ENCODE data around the gene IDH1. TPM values are rescaled to one million over a fixed set of nuclear protein-coding genes. Genes with fewer than 3 reads are reported as not detected.

IDH1 gene
- total and polyA plus RNA-seq, 2 of the 13 experiments (the other 11 are each of a cell fraction or from before 2014, with no cell fraction given): 312 to 1,077 TPM

DNA sequence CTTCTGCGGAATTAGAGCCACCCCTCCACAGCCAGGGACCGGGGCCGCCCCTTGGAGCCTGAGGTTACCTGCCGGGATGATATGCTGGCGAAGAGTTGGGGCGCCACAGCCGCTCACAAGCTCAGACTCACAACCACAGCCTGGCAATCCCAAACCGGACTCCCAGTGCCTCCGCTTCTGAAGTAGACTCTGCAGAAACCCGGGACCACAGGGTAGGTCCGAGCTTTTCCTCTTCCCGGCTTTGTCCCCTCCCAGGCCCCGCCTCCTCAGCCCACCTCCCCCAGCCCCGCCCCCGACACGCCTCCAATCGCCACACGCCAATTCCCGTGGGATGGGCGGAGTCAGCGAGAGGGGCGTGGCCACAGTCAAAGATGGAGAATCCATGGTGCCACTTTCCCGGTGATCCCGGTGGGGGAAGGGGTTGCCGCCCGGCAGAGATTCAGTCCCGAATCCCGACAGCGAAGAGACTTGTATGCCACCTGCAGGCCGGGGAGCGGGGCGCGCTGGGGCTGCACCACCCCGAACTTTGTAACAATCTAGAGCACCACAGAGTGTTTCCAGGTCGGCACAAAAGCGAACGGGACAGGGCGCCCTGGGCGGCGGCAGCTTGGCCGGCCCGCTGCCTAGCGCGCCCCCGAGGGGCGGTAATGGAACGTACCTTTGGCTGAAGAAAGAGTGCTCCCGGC is at the start of gene IDH1 (continued):
- TF ChIP-seq, protein P1, sequence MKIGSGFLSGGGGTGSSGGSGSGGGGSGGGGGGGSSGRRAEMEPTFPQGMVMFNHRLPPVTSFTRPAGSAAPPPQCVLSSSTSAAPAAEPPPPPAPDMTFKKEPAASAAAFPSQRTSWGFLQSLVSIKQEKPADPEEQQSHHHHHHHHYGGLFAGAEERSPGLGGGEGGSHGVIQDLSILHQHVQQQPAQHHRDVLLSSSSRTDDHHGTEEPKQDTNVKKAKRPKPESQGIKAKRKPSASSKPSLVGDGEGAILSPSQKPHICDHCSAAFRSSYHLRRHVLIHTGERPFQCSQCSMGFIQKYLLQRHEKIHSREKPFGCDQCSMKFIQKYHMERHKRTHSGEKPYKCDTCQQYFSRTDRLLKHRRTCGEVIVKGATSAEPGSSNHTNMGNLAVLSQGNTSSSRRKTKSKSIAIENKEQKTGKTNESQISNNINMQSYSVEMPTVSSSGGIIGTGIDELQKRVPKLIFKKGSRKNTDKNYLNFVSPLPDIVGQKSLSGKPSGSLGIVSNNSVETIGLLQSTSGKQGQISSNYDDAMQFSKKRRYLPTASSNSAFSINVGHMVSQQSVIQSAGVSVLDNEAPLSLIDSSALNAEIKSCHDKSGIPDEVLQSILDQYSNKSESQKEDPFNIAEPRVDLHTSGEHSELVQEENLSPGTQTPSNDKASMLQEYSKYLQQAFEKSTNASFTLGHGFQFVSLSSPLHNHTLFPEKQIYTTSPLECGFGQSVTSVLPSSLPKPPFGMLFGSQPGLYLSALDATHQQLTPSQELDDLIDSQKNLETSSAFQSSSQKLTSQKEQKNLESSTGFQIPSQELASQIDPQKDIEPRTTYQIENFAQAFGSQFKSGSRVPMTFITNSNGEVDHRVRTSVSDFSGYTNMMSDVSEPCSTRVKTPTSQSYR (CRISPR knock-in tag; IDR thresholded peaks at IDR 0.05; ENCODE audit: borderline replicate concordance): peak; percentile 94
- no peak for TF ChIP-seq ZNF646 (CRISPR knock-in tag; IDR thresholded peaks at IDR 0.05)
- peak; percentile 86 for TF ChIP-seq ZNF580 (CRISPR knock-in tag; IDR thresholded peaks at IDR 0.05; ENCODE audit: borderline replicate concordance, low read depth)
- TF ChIP-seq SMARCE1 (IDR thresholded peaks at IDR 0.05; ENCODE audit: borderline replicate concordance): no peak
- TF ChIP-seq KDM5B (CRISPR knock-in tag; IDR thresholded peaks at IDR 0.05; ENCODE audit: borderline replicate concordance): peak; percentile 55; the same call in 1 of the 2 replicates
- no peak for TF ChIP-seq ZNF512B (CRISPR knock-in tag; IDR thresholded peaks at IDR 0.05; ENCODE audit: borderline replicate concordance)
- TF ChIP-seq, protein P2, sequence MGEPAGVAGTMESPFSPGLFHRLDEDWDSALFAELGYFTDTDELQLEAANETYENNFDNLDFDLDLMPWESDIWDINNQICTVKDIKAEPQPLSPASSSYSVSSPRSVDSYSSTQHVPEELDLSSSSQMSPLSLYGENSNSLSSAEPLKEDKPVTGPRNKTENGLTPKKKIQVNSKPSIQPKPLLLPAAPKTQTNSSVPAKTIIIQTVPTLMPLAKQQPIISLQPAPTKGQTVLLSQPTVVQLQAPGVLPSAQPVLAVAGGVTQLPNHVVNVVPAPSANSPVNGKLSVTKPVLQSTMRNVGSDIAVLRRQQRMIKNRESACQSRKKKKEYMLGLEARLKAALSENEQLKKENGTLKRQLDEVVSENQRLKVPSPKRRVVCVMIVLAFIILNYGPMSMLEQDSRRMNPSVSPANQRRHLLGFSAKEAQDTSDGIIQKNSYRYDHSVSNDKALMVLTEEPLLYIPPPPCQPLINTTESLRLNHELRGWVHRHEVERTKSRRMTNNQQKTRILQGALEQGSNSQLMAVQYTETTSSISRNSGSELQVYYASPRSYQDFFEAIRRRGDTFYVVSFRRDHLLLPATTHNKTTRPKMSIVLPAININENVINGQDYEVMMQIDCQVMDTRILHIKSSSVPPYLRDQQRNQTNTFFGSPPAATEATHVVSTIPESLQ (CRISPR knock-in tag; conservative IDR thresholded peaks at IDR 0.05): no peak
- TF ChIP-seq ZBTB42 (CRISPR knock-in tag; IDR thresholded peaks at IDR 0.05): no peak
- peak; percentile 92 for TF ChIP-seq ZNF574 (CRISPR knock-in tag; IDR thresholded peaks at IDR 0.05)
